Tibial nerve (tissue), 4 donors: ENCODE measurements around the gene RPS29. TPM values are rescaled to one million over a fixed set of nuclear protein-coding genes. Genes with fewer than 3 reads are reported as not detected.

Experiments used
- DNase-seq, 2 donors: peaks; one replicate each; pipeline ENCODE4 v3.0.0-alpha.2; 2019; ENCODE audit warnings: low spot score in 2 of 2
- H3K27ac ChIP-seq, 4 donors: fragments of 200-600 bp; sonication (generic) in 3 of 4; one replicate each; pipeline ENCODE4 v1.5.1; 2017 to 2019; ENCODE audit warnings: mild to moderate bottlenecking in 1 of 4
- H3K27me3 ChIP-seq, 2 donors: fragments of 200-600 bp; sonication (generic) in 1 of 2; one replicate each; pipeline versions ENCODE4 v1.5.1 to v1.6.0; 2017 to 2019
- H3K36me3 ChIP-seq, 3 donors: fragments of 200-600 bp; sonication (generic); one replicate each; pipeline ENCODE4 v1.5.1; 2018 to 2019
- H3K4me1 ChIP-seq, 4 donors: fragments of 200-600 bp; sonication (generic) in 3 of 4; one replicate each; pipeline ENCODE4 v1.5.1; 2017 to 2019
- H3K4me3 ChIP-seq, 4 donors: fragments of 200-600 bp; sonication (generic) in 3 of 4; one replicate each; pipeline ENCODE4 v1.5.1; 2017 to 2019; ENCODE audit warnings: mild to moderate bottlenecking in 1 of 4, moderate library complexity in 1 of 4
- H3K9me3 ChIP-seq, 4 donors: fragments of 200-600 bp; sonication (generic) in 3 of 4; one replicate each; pipeline ENCODE4 v1.5.1; 2017 to 2019
- EP300 ChIP-seq, 2 donors: sonication (generic); formaldehyde crosslinking; IDR thresholded peaks; one replicate each; pipeline ENCODE4 v1.6.1; 2017; ENCODE audit warnings: antibody characterized with exemption in 2 of 2, mild to moderate bottlenecking in 1 of 2
- POLR2A ChIP-seq, 2 donors: fragments of 450-650 bp; IDR thresholded peaks; one replicate each; pipeline ENCODE4 v1.6.1; 2017; ENCODE audit warnings: antibody characterized with exemption in 2 of 2, mild to moderate bottlenecking in 2 of 2, moderate library complexity in 2 of 2
- WGBS, 2 donors: methylation state at CpG; one replicate each; pipeline ENCODE4 v1.1.5; 2018; 5-methylcytosine and 5-hydroxymethylcytosine counted together
- total RNA-seq, 4 donors: library from RNA; depleted of rRNA; stranded (reverse); fragments of >200 nt; gene quantifications; one replicate each; pipeline ENCODE4 v1.1.0, GENCODE V29; 2016
- TF ChIP-seq, protein P1 (sequence below), 5 experiments: fragments of 200-600 bp in 3 of 5; fragments of 450-650 bp in 2 of 5; sonication (generic) in 3 of 5; IDR thresholded peaks; one replicate each; pipeline ENCODE4 v1.5.1; 2016 to 2019; ENCODE audit warnings: antibody characterized with exemption in 5 of 5, mild to moderate bottlenecking in 3 of 5, moderate library complexity in 2 of 5

RPS29 gene
- total RNA-seq, 4 donors from 2014 or later, result 3,106 to 5,465 (median 5,153) TPM

DNA sequence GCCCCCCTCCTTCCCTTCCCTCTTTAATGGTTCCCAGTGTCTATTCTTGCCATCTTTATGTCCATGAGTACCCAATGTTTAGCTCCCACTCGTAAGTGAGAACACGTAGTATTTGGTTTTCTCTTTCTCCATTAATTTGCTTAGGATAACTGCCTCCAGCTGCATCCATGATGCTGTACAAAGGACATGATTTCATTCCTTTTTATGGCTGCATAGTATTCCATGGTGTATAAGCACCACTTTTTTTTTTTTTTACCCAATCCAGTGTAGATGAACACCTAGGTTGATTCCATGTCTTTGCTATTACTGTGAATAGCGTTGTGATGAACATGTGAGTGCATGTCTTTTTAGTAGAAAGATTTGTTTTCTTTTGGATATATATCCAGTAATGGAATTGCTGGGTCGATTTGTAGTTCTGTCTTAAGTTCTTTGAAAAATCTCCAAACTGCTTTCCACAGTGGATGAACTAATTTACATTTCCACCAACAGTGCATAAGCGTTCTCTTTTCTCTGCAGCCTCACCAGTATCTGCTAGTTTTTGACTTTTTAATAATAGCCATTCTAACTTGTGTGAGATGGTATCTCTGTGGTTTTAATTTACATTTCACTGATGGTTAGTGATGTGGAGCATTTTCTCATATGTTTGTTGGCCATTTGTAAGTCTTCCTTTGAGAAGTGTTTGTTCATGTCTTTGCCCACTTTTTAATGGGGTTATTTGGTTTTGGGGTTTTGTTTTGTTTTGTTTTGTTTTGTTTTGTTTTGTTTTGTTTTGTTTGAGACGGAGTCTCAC, 26.0 kb downstream of the RPS29 start:
- WGBS, 2 donors, result 89 to 91% methylated on average over 6 of the region's 6 CpGs
- no peak for DNase-seq

DNA sequence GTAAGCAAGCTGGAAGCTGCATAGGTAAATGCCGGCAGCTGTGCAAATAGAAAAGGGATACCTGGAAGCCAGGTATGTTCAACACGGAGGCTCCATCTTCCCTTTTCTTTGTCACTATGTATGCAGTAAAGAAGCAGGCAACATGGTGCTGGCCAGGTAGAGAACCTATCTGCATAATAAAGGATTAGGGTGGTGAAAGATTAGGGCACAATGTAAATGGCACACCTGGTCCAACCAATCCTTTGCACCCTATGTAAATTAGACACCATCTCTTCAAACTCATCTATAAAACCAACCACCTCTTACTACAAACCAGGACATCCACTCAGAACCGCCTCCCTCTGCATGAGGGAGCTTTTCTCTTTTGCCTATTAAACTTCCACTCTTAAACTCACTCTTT, 32.3 kb downstream of the RPS29 start:
- 64 to 65% methylated on average over 3 of the region's 3 CpGs for WGBS, 2 donors
- TF ChIP-seq POLR2A (IDR thresholded peaks at IDR 0.05), result no peak
- TF ChIP-seq, protein P1, sequence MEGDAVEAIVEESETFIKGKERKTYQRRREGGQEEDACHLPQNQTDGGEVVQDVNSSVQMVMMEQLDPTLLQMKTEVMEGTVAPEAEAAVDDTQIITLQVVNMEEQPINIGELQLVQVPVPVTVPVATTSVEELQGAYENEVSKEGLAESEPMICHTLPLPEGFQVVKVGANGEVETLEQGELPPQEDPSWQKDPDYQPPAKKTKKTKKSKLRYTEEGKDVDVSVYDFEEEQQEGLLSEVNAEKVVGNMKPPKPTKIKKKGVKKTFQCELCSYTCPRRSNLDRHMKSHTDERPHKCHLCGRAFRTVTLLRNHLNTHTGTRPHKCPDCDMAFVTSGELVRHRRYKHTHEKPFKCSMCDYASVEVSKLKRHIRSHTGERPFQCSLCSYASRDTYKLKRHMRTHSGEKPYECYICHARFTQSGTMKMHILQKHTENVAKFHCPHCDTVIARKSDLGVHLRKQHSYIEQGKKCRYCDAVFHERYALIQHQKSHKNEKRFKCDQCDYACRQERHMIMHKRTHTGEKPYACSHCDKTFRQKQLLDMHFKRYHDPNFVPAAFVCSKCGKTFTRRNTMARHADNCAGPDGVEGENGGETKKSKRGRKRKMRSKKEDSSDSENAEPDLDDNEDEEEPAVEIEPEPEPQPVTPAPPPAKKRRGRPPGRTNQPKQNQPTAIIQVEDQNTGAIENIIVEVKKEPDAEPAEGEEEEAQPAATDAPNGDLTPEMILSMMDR (IDR thresholded peaks at IDR 0.05), result no peak
- TF ChIP-seq EP300 (IDR thresholded peaks at IDR 0.05), result no peak
- H3K27ac ChIP-seq, result no peak overlapping the region
- DNase-seq, result no peak
- no peaks in the 10 kb centered on the region for H3K27me3 ChIP-seq
- H3K9me3 ChIP-seq, result no peaks in the 10 kb centered on the region
- no peak overlapping the region for H3K4me3 ChIP-seq
- H3K4me1 ChIP-seq, result no peaks in the 10 kb centered on the region
- no peaks in the 10 kb centered on the region for H3K36me3 ChIP-seq

More for the DNA sequence above, 26.0 kb downstream of the RPS29 start:
- Histone ChIP-seq H3K9me3 (no peaks in the 10 kb centered on the region), H3K36me3 (no peaks in the 10 kb centered on the region), H3K27me3 (no peaks in the 10 kb centered on the region), H3K4me3 (no peak overlapping the region), H3K27ac (no peak overlapping the region), H3K4me1 (no peaks in the 10 kb centered on the region)
- TF ChIP-seq, protein P1 (IDR thresholded peaks at IDR 0.05), result no peak
- no peak for TF ChIP-seq EP300 (IDR thresholded peaks at IDR 0.05)
- TF ChIP-seq POLR2A (IDR thresholded peaks at IDR 0.05), result no peak

DNA sequence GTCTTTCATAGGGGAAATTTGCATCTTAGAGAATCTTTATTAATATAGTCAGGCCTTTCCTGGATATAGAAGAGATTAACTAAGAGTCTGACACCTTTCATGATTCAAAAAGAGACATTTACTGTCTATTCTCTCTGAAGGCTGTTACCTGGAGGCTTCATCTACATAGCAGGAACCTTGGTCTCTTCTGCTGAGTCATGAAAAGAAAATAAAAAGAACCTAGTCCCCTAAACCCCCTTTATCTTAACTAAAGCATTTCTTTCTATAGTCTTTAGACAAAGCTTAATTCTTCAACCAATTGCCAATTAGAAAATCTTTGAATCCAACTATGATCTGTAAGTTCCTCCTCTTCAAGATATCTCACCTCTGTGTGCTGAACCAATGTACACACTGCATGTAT, 33.1 kb downstream of the RPS29 start:
- H3K4me1 ChIP-seq, result no peaks in the 10 kb centered on the region
- no peaks in the 10 kb centered on the region for H3K36me3 ChIP-seq
- TF ChIP-seq POLR2A (IDR thresholded peaks at IDR 0.05) (no peak), EP300 (IDR thresholded peaks at IDR 0.05) (no peak)
- TF ChIP-seq, protein P1 (IDR thresholded peaks at IDR 0.05), result no peak
- H3K4me3 ChIP-seq, result no peak overlapping the region
- no peaks in the 10 kb centered on the region for H3K27me3 ChIP-seq
- no peak overlapping the region for H3K27ac ChIP-seq
- no peaks in the 10 kb centered on the region for H3K9me3 ChIP-seq
- no peak for DNase-seq

DNA sequence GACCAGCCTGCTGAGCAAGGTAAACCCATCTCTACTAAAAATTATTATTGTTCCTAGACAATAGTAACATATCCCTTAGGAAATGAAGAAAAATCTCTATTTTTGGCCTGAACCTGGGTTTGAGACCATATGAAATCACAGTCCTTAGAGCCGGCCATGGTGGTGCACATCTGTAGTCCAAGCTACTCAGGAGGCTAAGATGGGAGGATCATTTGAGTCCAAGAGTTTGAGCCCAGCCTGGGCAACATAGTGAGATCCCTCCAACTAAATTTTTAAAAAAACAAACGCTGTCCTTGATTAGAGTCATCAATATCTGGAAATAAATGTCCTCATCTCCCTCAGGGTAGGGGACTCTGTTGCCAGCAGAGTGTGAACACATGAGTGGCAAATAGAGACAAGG, 34.6 kb downstream of the RPS29 start:
- H3K27me3 ChIP-seq, result no peaks in the 10 kb centered on the region
- TF ChIP-seq POLR2A (IDR thresholded peaks at IDR 0.05) (no peak), EP300 (IDR thresholded peaks at IDR 0.05) (no peak)
- WGBS, 2 donors, result 79 to 98% methylated on average over 2 of the region's 2 CpGs
- H3K36me3 ChIP-seq, result no peaks in the 10 kb centered on the region
- DNase-seq, result no peak
- no peaks in the 10 kb centered on the region for H3K4me1 ChIP-seq
- no peaks in the 10 kb centered on the region for H3K9me3 ChIP-seq
- H3K27ac ChIP-seq, result no peak overlapping the region
- H3K4me3 ChIP-seq, result no peak overlapping the region

DNA sequence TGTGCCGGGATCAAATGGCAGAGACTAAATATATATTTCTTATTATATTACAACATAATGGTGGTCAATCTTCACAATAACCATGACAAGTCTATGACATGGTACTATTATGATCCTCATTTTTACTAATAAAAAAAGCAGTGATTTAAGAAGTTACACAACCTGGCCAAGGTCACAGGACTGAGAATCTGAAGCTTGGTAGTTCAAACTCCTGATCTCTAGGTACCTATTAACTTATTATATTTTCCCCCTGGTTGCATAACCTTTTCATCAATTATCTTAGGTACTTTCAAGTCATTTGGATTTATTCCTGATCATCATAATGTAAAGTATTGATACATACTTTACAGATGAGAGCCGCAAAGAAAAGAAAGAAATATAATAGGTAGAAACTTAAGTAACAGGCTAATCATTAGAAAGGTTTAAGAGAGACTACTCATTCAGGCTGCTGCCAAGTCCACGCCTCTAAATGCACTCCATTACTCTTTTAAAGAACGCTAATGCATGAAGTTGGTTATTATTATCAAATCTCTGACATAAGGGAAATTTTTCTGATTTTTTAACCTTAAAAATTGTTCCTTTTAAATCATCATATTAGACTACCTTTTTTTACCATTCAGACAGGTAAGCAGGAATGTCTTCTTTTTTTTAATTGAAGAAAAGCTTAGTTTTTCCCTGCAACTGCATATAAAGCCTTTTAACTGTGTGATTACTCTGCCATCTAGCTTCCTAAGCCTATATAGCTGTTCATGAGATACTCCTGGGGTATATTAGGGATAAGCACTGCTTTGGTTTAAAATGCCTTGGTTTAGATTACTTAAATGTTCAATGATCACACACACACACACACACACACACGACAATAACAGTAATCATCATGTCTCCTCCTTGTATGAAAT, 35.6 kb downstream of the RPS29 start:
- WGBS, 2 donors, result 64 to 66% methylated on average over 5 of the region's 5 CpGs
- TF ChIP-seq EP300 (IDR thresholded peaks at IDR 0.05) (no peak), POLR2A (IDR thresholded peaks at IDR 0.05) (no peak)
- TF ChIP-seq, protein P1 (IDR thresholded peaks at IDR 0.05), result no peak
- no peaks in the 10 kb centered on the region for H3K27me3 ChIP-seq
- H3K4me3 ChIP-seq, result no peak overlapping the region
- H3K36me3 ChIP-seq, result no peaks in the 10 kb centered on the region
- no peak for DNase-seq
- H3K9me3 ChIP-seq, result no peaks in the 10 kb centered on the region
- no peaks in the 10 kb centered on the region for H3K4me1 ChIP-seq
- H3K27ac ChIP-seq, result no peak overlapping the region
